ENCODE measurements around the gene ABCC2.

GRCh38 chr10:99767901-99768300, 14.5 kb upstream of the ABCC2 start:
- TF ChIP-seq, protein P1, sequence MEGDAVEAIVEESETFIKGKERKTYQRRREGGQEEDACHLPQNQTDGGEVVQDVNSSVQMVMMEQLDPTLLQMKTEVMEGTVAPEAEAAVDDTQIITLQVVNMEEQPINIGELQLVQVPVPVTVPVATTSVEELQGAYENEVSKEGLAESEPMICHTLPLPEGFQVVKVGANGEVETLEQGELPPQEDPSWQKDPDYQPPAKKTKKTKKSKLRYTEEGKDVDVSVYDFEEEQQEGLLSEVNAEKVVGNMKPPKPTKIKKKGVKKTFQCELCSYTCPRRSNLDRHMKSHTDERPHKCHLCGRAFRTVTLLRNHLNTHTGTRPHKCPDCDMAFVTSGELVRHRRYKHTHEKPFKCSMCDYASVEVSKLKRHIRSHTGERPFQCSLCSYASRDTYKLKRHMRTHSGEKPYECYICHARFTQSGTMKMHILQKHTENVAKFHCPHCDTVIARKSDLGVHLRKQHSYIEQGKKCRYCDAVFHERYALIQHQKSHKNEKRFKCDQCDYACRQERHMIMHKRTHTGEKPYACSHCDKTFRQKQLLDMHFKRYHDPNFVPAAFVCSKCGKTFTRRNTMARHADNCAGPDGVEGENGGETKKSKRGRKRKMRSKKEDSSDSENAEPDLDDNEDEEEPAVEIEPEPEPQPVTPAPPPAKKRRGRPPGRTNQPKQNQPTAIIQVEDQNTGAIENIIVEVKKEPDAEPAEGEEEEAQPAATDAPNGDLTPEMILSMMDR (IDR thresholded peaks at IDR 0.05) = no peak
- no peak for TF ChIP-seq POLR2AphosphoS5 (IDR thresholded peaks at IDR 0.05)
- no peak for TF ChIP-seq EP300 (IDR thresholded peaks at IDR 0.05)
- no peak for TF ChIP-seq POLR2A (IDR thresholded peaks at IDR 0.05)
